ENCODE results near the gene ATP6V0B.

ATP6V0B gene

GRCh38 chr1:43974443-43975248 lies at the start of gene ATP6V0B:
Gene ATP6V0B (plus strand): TSS chr1:43974960. CDS start chr1:43975041, 81 bp downstream.
- in situ Hi-C loops (cut with MboI; ENCODE audit: low sequenced_read_pairs): no loop called here

GRCh38 chr1:43925846-43926245 lies 48.9 kb upstream of the ATP6V0B start:
- in situ Hi-C loops (cut with MboI; ENCODE audit: low sequenced_read_pairs): no loop called here

- in situ Hi-C loops (cut with MboI; ENCODE audit: low sequenced_read_pairs): no loop called here
Observed at GRCh38 chr1:43930168-43930948, 44.4 kb upstream of the ATP6V0B start.

GRCh38 chr1:43930949-43931275 lies 43.8 kb upstream of the ATP6V0B start:
- in situ Hi-C loops (cut with MboI; ENCODE audit: low sequenced_read_pairs): no loop called here

- in situ Hi-C loops (cut with MboI; ENCODE audit: low sequenced_read_pairs): no loop called here
Observed at GRCh38 chr1:43931711-43932660, 42.8 kb upstream of the ATP6V0B start.

GRCh38 chr1:43932786-43933385 lies 41.9 kb upstream of the ATP6V0B start:
- in situ Hi-C loops (cut with MboI; ENCODE audit: low sequenced_read_pairs): no loop called here

- in situ Hi-C loops (cut with MboI; ENCODE audit: low sequenced_read_pairs): no loop called here
Observed at GRCh38 chr1:43933386-43934100, 41.2 kb upstream of the ATP6V0B start, which contains the start of gene ARTN. Gene ARTN (plus strand): TSS chr1:43933801. CDS start chr1:43935657, 1,856 bp downstream.

GRCh38 chr1:43934101-43934985 lies 40.4 kb upstream of the ATP6V0B start:
- in situ Hi-C loops (cut with MboI; ENCODE audit: low sequenced_read_pairs): no loop called here

GRCh38 chr1:43934986-43935324 lies 39.8 kb upstream of the ATP6V0B start:
- in situ Hi-C loops (cut with MboI; ENCODE audit: low sequenced_read_pairs): no loop called here

- in situ Hi-C loops (cut with MboI; ENCODE audit: low sequenced_read_pairs): no loop called here
Observed at GRCh38 chr1:43935711-43936427, 38.9 kb upstream of the ATP6V0B start.

GRCh38 chr1:43936431-43937151 lies 38.2 kb upstream of the ATP6V0B start:
- in situ Hi-C loops (cut with MboI; ENCODE audit: low sequenced_read_pairs): no loop called here

- in situ Hi-C loops (cut with MboI; ENCODE audit: low sequenced_read_pairs): no loop called here
Observed at GRCh38 chr1:43937179-43937865, 37.4 kb upstream of the ATP6V0B start.

GRCh38 chr1:43938383-43938782 lies 36.4 kb upstream of the ATP6V0B start:
- in situ Hi-C loops (cut with MboI; ENCODE audit: low sequenced_read_pairs): no loop called here

- in situ Hi-C loops (cut with MboI; ENCODE audit: low sequenced_read_pairs): no loop called here
Observed at GRCh38 chr1:43938892-43939587, 35.7 kb upstream of the ATP6V0B start.

- in situ Hi-C loops (cut with MboI; ENCODE audit: low sequenced_read_pairs): no loop called here
Observed at GRCh38 chr1:43942411-43942810, 32.3 kb upstream of the ATP6V0B start.

GRCh38 chr1:43944860-43945259 lies 29.9 kb upstream of the ATP6V0B start:
- in situ Hi-C loops (cut with MboI; ENCODE audit: low sequenced_read_pairs): no loop called here
